Tibial nerve (tissue), 3 donors: ENCODE measurements around the gene SOX14.

ENCODE experiments used
- POLR2A ChIP-seq, 2 donors: fragments of 450-650 bp; IDR thresholded peaks; one replicate each; pipeline ENCODE4 v1.6.1; 2017; ENCODE audit warnings: antibody characterized with exemption in 2 of 2, mild to moderate bottlenecking in 2 of 2, moderate library complexity in 2 of 2
- TF ChIP-seq, protein P1 (sequence below), 5 experiments: fragments of 200-600 bp in 3 of 5; fragments of 450-650 bp in 2 of 5; sonication (generic) in 3 of 5; IDR thresholded peaks; one replicate each; pipeline ENCODE4 v1.5.1; 2016 to 2019; ENCODE audit warnings: antibody characterized with exemption in 5 of 5, mild to moderate bottlenecking in 3 of 5, moderate library complexity in 2 of 5

DNA sequence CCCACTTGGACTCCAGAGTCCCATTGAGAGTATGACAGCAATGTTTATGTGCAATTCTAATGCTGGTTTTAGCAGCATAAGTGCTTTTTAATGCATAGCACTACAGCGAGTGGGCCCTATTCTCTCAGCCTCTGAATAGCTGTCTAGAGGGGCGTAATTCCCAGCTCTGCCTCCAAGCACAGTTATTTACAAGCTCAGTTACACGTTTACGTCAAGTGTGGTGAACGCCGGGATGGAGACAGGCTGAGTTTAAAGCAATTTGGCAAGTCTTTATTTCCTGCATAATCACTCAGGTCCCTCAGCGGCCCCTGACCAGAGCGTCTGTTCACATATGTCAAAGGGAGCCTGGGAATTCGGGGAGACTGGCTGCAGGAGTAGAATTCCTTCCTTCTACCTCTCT, 43.9 kb downstream of the SOX14 start:
- TF ChIP-seq POLR2A (IDR thresholded peaks at IDR 0.05) = no peak
- TF ChIP-seq, protein P1, sequence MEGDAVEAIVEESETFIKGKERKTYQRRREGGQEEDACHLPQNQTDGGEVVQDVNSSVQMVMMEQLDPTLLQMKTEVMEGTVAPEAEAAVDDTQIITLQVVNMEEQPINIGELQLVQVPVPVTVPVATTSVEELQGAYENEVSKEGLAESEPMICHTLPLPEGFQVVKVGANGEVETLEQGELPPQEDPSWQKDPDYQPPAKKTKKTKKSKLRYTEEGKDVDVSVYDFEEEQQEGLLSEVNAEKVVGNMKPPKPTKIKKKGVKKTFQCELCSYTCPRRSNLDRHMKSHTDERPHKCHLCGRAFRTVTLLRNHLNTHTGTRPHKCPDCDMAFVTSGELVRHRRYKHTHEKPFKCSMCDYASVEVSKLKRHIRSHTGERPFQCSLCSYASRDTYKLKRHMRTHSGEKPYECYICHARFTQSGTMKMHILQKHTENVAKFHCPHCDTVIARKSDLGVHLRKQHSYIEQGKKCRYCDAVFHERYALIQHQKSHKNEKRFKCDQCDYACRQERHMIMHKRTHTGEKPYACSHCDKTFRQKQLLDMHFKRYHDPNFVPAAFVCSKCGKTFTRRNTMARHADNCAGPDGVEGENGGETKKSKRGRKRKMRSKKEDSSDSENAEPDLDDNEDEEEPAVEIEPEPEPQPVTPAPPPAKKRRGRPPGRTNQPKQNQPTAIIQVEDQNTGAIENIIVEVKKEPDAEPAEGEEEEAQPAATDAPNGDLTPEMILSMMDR (IDR thresholded peaks at IDR 0.05) = no peak
